Ishikawa (cell line): Measurements from ENCODE around the gene BDH1.

Source experiments
- CEBPB ChIP-seq: IDR thresholded peaks from 2 replicates; pipeline ENCODE4 v1.6.1; 2012
- CREB1 ChIP-seq: IDR thresholded peaks from 2 replicates; pipeline ENCODE4 v1.6.1; 2012; ENCODE audit warnings: low read depth
- EGR1 ChIP-seq: IDR thresholded peaks from 2 replicates; pipeline ENCODE4 v1.6.1; 2012
- EP300 ChIP-seq: IDR thresholded peaks from 2 replicates; pipeline ENCODE4 v1.6.1; 2012; ENCODE audit warnings: borderline replicate concordance
- FOXM1 ChIP-seq: IDR thresholded peaks from 2 replicates; pipeline ENCODE4 v1.6.1; 2012; ENCODE audit warnings: low read depth, borderline replicate concordance
- MAX ChIP-seq: IDR thresholded peaks from 2 replicates; pipeline ENCODE4 v1.6.1; 2012
- NFIC ChIP-seq: IDR thresholded peaks from 2 replicates; pipeline ENCODE4 v1.6.1; 2012
- RAD21 ChIP-seq: IDR thresholded peaks from 2 replicates; pipeline ENCODE4 v1.6.1; 2012; ENCODE audit warnings: low read depth
- REST ChIP-seq: IDR thresholded peaks from 2 replicates; pipeline ENCODE4 v1.6.1; 2012; ENCODE audit warnings: low read depth, mild to moderate bottlenecking
- TAF1 ChIP-seq: IDR thresholded peaks from 2 replicates; pipeline ENCODE4 v1.6.1; 2012; ENCODE audit warnings: low read depth, mild to moderate bottlenecking
- TCF12 ChIP-seq: IDR thresholded peaks from 2 replicates; pipeline ENCODE4 v1.6.1; 2012; ENCODE audit warnings: low read depth
- TEAD4 ChIP-seq: IDR thresholded peaks from 2 replicates; pipeline ENCODE4 v1.6.1; 2012
- USF1 ChIP-seq: IDR thresholded peaks from 2 replicates; pipeline ENCODE4 v1.6.1; 2012
- YY1 ChIP-seq: IDR thresholded peaks from 2 replicates; pipeline ENCODE4 v1.6.1; 2012; ENCODE audit warnings: low read depth
- ZBTB7A ChIP-seq: IDR thresholded peaks from 2 replicates; pipeline ENCODE4 v1.6.1; 2012; ENCODE audit warnings: low read depth

The BDH1 gene

GRCh38 chr3:197555281-197556261 lies at the start of gene BDH1:
Gene BDH1, minus strand, starts transcription at chr3:197555968. Its CDS starts 9,525 bp downstream, at chr3:197546443.
- TF ChIP-seq CREB1 (no peak), FOXM1 (no peak), MAX (peak; percentile 75), YY1 (no peak), RAD21 (no peak), EP300 (0 out of 2 replicates have a peak, but pooled peaks have one; percentile 11), EGR1 (peak; percentile 49; the same call in 1 of the 2 replicates), NFIC (no peak; the same call in 1 of the 2 replicates), TAF1 (no peak; the same call in 1 of the 2 replicates), REST (no peak), CEBPB (no peak), TEAD4 (no peak), TCF12 (peak; percentile 52; the same call in 1 of the 2 replicates), USF1 (no peak), ZBTB7A (peak; percentile 98)

- TF ChIP-seq EP300 (no peak), TEAD4 (no peak)
Measured at GRCh38 chr3:197603317-197603933, 47.7 kb upstream of the BDH1 start.

- TF ChIP-seq TEAD4 (no peak), CREB1 (no peak), TCF12 (no peak), FOXM1 (no peak), TAF1 (no peak)
Measured at GRCh38 chr3:197600796-197601565, 45.2 kb upstream of the BDH1 start.

GRCh38 chr3:197599089-197599765 lies 43.5 kb upstream of the BDH1 start:
- TF ChIP-seq ZBTB7A (peak; percentile 55), EGR1 (no peak), RAD21 (peak; percentile 94), REST (no peak), MAX (peak; percentile 73), TEAD4 (no peak), NFIC (no peak)

GRCh38 chr3:197598404-197598980 lies 42.7 kb upstream of the BDH1 start:
- no peak for TF ChIP-seq REST
- TF ChIP-seq TCF12: no peak
- TF ChIP-seq TAF1: no peak
- TF ChIP-seq USF1: no peak
- TF ChIP-seq EGR1: no peak
- TF ChIP-seq FOXM1: no peak
- TF ChIP-seq NFIC: no peak
- TF ChIP-seq RAD21: no peak
- TF ChIP-seq YY1: no peak
- no peak for TF ChIP-seq EP300
